Measurements from ENCODE around the gene NAT10.

NAT10 gene

DNA sequence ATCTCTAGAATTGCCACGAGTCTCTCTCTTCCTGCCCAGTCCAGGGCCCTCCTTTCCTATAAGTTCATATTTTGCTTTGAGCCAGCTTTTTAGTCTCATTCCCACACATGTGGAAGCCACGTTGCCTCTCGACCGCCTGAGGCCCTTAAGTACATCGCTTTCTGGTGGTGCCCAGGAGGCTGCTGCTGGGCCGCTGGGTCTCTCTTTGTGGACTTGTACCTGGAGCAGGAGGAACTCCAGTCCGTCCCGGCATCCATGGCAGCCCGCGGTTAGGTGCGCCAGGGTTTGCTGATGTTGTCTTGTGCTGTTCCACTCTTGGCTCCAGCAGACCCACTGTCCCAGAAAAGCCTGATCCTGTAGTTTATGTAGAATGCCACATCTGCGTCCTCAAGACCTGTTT is 41.0 kb downstream of the NAT10 start:
- no peak for DNase-seq (ENCODE audit: low read depth, low spot score)
- H3K4me3 ChIP-seq (ENCODE audit: low read length): no peak overlapping the region

DNA sequence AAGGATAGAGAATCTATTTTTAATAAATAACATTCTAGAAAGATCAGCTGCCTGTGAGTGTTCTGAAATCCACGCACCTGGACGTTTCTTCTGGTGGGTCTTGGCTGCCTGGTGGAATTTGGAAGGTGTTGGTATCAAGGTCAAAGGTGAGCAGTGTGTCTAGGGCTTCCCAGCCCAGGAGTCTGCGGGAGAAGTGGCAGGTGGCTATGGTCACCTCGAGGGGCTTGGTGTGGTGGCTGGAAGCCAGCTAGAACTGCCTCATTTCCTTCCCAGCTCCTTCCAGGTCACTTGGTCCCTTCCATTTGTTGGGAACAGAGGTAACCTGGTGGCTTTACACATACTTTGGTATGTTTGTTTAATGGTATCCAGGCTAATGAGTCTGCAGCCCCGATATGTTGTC is 41.4 kb downstream of the NAT10 start:
- no peak for DNase-seq (ENCODE audit: low read depth, low spot score)
- no peak overlapping the region for H3K4me3 ChIP-seq (ENCODE audit: low read length)

DNA sequence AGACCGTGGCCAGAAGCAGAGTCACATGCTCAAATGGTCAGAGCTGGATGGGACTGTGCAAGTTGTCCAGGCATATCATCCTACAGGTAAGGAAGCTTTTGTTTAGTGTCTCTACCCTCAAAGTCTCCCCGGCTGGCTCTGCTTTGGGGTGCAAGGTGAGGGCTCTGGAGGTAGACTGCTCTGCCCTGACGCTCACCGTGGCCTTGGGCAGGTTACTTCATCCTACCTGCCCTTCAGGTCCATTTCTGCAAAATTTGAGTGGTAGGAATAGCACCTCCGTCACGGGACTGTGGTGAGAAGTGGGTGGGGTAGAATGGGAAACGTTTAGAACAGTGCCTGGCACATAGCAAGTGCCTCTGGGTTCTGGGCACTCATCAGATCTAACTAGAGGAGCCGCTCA is 42.2 kb downstream of the NAT10 start:
- DNase-seq (ENCODE audit: low read depth, low spot score): no peak
- H3K4me3 ChIP-seq (ENCODE audit: low read length): no peak overlapping the region

DNA sequence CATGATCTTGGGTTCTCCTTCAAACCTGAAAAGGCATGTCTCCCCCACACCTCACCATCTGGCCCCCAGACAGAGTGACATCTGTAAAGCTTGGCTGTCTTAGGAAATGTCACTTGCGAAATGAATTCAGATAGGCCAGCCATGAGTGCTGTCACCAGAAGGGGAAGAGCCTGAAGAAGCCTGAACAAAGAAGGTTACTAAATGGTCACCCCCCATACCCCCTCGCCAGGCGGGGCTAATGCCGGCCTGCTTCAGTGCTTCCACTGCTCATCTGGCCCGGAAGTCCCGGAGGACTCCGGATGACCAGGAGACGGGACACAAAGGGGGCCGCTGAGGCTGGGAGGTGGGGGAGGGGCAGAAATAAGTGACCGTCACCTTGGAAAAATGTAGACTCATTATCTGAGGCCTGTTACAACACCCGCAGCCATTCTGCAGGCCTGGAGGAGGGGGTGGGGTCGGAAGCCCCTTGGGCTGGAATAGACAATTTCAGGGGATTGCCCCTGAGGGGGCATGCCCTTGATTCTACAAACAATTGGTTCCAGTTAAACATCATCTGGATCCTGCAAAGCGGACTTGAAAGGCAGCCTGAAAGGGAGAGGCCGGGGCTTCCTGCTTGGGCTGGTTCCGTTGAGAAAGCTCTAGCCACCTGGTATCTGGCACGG is 43.2 kb downstream of the NAT10 start:
- DNase-seq (ENCODE audit: low read depth, low spot score): no peak
- H3K4me3 ChIP-seq (ENCODE audit: low read length): no peak overlapping the region

DNA sequence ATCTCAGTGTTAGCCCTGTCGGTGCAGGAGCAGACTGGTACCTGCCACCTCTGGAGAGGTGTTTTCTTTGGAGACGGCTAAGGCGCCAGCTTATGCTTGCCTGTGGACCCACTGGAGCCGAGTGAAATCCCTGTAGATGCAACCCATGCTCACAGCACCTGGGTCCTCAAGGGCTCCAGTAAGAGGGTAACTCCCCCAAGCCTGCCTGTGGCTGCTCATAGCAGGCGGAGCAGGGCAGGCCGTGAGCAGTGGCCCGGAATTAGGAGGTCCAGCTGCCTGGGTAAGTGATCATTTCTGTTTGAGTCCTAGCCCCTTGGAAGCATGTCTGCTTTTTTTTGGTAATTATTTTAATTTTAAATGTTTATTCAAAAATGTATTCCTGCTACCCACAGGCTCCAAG is 43.8 kb downstream of the NAT10 start:
- no peak overlapping the region for H3K4me3 ChIP-seq (ENCODE audit: low read length)
- DNase-seq (ENCODE audit: low read depth, low spot score): no peak

DNA sequence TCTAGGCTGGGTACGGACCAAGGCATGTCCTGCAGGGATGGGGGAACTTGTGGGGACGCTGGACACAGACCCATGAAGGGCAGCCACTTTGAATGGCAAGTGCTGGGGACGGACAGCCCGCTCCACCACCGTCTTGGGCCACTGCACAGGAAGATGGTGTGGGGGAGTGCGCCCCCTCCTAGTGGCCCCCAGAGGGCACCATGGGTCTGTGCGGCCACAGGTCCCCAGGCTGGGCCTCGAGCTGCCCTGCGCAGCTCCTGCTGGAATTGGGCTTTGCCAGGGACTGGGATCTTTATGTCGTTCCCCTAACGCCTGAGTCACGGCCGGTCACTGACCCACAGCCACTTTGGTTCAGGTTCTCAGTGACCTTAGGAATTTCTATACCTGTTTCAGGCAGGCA is 44.4 kb downstream of the NAT10 start:
- H3K4me3 ChIP-seq (ENCODE audit: low read length): no peak overlapping the region
- DNase-seq (ENCODE audit: low read depth, low spot score): no peak

DNA sequence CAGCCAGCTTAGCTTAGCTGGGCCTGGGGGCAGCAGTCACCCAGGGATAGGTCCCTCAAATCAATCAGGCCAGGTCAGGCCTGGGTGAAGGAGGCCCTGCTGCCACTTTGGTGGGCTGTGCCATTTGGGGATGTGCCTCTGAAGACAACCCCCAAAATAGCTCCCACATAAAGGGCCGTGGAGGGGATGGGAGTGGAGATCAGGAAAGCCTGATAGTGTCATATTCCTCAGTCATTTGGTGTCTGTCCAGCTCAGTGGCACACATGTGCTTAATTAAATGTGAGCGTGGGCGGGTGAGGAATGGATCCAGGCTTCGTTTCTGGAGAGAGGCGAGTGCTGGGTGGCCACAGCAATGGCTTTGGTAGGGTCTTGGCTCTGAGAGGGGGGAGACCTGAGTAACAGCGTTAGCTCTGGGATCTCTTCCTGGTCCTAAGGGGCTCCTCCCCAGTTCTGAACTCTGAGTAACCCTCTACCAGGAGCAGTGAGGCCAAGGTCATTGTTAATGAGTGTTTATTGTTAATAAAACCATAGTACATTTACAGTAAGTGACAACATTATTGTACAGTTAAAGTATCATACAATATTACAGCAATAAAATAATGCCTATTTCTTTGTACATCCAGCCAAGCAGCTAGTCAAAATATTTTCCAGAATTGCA is 45.2 kb downstream of the NAT10 start:
- H3K4me3 ChIP-seq (ENCODE audit: low read length): no peak overlapping the region
- no peak for DNase-seq (ENCODE audit: low read depth, low spot score)

DNA sequence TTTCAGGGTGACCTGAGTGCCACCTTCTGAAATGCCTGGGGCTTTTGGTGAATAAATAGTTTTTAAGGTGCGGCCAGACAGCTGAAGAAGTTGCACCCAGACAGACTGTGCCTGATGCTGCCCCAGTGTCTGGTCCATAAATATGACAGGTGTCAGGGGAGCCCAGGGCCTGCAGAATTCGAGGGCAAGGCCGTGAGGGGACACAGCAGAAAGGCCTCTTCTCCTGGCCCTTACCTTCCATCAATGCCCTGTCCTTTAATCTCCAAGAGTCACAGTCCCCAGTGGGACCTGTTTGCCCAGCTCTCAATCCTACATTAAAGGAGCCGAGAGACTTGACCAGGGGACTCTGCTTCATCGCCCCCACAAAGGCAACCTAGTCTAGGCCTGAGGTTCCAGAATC is 45.7 kb downstream of the NAT10 start:
- no peak overlapping the region for H3K4me3 ChIP-seq (ENCODE audit: low read length)
- DNase-seq (ENCODE audit: low read depth, low spot score): no peak

DNA sequence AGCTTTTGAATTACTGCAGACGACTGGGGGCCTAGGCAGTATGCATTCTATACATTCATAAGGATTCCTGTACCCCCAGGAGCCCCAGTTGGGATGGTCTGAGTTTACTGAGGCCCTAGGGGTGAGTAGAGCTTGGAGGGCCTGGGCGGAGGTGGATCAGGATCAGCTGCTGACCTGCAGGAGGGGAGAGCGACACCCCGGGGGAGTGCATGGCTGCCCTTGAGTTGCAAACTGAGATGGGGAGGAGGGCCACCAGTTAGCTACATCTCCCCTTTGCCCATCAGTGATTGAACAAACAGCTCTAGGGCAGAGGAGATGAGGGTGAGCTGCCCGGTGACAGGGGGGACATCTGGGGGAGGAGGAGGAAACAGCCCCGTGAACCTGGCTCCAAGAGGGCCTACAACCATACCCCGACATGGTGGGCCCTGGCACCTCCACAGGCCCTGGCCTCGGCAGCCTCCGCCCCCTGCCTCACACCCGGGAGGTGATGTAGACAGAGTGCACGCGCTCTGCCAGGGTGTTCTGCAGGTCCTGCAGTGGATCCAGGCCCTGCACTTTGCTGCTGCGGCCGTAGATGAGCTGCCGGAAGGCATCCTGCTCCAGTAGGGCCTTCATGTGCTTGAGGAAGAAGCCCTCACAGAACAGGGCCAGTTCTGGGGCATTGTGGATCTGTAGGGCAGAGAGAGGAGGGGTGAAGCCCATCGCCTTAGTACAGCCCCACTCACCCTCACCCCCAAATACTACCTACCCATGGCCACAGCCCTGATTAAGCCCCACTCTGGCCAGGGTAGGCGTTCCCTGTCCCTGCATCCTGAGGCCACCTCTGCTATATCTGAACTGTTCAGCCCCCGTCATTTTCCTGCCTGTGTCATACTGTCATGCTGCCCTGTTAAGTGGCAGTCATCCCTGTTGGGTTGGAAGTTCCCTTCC is 46.8 kb downstream of the NAT10 start:
- H3K4me3 ChIP-seq (ENCODE audit: low read length): no peak overlapping the region

DNA sequence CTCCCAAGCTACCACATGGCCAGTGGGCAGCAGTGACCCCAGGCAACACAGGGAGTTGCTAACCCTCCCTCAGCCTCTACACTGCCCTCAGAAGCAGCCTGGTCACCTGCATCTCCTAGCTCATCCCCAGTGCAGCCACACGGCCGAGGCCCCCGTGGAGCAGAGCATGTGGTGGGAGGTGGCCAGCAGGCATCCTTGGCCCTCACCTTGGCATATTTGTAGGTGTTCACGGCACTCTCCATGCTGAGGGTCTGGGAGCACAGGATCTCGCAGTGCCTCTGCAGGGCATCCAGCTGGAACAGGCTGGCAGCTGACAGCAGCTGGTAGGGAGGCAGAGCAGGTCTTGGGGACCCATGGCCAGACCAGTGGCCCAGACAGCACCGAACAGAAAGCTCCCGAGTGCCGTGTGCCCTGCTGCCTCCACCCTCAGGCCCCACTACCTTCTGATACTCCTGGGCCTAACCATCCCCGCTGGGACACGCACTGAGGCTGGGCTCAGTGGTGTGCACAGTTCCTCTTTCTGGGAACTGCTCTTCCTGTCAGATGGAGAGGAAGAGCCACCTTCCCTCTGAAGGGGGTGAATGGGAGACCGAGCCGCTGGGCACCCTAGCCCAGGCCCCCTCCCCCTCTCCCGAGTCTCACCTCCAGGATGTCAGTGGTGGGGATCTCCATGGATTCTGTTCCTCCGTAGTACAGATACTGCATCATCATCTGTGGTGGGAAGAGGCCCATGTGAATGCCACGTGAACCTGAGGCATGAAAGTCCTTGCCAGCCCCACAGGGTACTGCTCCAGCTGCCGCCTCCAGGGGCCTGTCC is 48.8 kb downstream of the NAT10 start:
- no peak for DNase-seq (ENCODE audit: low read depth, low spot score)
- no peak overlapping the region for H3K4me3 ChIP-seq (ENCODE audit: low read length)

More for the DNA sequence above, 46.8 kb downstream of the NAT10 start:
- no peak for DNase-seq (ENCODE audit: low read depth, low spot score)

DNA sequence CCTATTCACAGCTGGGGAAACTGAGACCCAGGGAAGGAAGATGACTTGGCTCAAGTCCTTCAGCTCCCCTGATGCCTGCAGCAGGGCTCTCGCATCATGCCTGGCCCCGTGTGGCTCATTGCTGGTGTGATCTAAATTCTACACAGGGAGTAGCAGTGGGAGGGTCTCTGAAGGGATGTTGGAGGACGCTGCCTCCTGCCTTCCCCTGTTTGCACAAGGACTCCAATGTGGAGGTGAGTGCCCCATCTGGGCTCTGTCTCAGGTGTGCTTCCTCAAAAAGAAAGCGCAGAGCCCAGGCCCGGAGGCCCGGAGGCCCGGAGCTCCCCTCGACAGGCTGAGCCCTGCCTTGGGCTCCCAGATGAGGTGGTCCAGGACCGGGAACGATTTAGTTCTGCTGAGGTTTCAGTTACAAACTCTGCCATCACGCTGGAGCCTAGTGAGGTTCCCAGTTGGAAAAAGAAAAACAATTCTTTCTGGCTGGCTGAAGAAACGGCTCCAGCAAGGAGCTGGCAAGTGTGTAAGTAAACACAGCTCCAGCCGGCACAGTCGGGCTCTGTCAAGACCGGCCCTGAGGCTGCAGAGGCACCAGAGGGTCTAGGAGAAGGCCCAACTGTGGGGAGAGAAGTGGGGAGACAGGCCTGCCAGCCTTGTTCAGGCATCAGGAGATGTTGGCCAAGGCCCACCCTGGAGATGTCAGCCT is 49.8 kb downstream of the NAT10 start:
- DNase-seq (ENCODE audit: low read depth, low spot score): no peak
- H3K4me3 ChIP-seq (ENCODE audit: low read length): no peak overlapping the region

DNA sequence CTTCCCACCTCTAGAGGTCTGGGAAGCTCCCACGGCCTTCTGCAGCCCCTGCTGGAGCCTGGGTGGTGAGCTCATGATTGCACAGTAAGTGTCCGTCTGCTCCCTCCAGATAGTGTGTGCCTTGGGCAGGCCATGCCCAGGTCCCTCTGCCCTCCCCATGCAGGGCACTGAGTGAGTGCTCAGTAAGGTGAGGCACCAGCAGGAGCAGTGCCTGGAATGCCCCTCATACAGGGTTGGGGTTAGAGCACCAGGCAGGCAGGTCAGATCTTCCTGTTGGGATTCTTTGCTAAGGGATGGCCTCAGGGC is 50.3 kb downstream of the NAT10 start:
- no peak overlapping the region for H3K4me3 ChIP-seq (ENCODE audit: low read length)
- no peak for DNase-seq (ENCODE audit: low read depth, low spot score)

DNA sequence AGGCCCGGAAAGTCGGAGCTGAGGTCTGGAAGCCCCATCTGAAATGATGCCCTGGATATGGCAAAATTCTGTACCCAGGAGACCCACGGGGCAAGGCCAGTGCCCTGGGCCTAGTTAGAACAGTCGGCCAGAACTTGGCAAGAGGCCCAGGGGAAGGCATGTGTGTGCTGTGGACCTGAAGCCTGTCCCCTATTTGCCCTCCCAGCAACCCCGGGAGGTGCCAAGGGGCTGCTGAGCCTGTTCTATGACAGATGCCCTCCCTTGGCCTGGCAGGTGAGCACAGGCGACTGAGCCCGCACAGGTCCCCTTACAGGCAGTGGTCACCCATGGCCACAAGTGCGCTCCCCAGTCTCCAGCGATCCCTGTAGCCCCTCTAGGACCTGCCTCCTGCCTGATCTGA is 51.7 kb downstream of the NAT10 start:
- no peak overlapping the region for H3K4me3 ChIP-seq (ENCODE audit: low read length)
- DNase-seq (ENCODE audit: low read depth, low spot score): no peak

DNA sequence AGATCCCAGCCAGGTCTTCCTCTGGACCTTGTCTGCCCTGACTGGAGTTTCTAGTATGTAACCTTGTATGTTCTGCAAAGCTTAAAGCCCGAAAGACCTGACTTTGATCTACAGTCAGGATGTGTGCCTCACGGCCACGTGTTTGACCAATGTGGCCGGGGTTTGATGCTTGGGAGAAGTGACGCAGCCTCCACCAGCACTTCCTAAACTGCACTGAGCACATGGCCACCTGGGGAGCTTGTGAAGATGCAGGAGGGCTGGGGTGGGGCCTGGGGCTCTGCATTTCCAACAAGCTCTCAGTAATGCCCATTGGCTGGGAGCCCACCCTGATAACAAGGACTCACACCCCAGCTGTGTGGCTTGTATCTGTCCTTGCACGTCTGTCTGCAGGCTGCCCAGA is 53.2 kb downstream of the NAT10 start:
- DNase-seq (ENCODE audit: low read depth, low spot score): no peak
- H3K4me3 ChIP-seq (ENCODE audit: low read length): no peak overlapping the region

DNA sequence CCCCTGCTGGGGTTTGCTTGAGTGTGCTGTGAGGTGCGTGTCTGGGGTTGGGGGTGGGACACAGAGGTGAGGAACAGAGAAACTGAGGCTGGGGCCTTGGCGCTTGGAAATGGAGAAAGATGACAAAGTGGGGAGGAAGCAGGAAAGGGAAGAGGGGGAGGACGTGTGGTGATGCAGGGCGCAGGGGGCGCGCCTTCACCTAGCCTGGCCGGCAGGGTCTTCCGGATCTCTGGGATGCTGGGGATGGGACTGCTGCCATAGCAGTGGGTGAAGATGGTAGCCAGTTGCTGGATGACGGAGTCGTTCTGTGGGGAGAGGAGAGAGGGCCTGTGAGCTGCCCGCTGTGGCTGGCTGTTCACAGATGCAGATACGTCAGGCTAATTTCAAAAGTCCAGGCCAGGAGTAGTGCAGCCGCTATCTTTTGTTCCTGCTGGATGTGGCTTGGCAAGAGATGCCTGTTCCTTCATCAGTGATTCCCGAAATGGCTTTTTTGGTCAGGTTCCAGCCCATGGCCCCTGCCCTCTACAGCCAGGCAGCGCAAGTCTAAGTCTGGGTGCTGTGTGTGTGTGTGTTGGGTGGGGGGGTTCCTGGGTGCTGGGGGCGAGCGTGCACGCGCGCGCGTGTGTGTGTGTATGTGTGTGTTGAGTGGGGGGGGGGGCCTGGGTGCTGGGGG is 54.8 kb downstream of the NAT10 start:
- no peak overlapping the region for H3K4me3 ChIP-seq (ENCODE audit: low read length)
- no peak for DNase-seq (ENCODE audit: low read depth, low spot score)

DNA sequence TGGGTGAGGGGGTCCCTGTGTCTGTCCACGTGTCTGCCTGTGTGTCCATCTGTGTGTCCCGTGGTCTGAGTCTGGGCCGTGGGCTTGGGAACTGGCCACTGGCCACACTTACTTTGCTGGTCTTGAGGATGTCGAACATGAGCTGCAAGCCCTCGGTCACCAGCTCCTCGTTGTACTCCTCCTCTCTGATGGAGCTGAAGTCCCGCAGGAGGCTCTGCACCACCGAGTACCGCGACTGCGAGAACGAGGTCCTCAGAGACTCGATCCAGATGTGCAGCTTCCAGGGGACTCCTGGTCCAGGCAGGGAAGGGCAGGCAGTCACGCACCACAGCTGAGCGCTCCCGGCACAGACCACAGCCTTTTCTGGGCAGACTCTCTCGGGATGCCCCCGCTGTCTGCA is 55.4 kb downstream of the NAT10 start:
- DNase-seq (ENCODE audit: low read depth, low spot score): no peak
- H3K4me3 ChIP-seq (ENCODE audit: low read length): no peak overlapping the region

DNA sequence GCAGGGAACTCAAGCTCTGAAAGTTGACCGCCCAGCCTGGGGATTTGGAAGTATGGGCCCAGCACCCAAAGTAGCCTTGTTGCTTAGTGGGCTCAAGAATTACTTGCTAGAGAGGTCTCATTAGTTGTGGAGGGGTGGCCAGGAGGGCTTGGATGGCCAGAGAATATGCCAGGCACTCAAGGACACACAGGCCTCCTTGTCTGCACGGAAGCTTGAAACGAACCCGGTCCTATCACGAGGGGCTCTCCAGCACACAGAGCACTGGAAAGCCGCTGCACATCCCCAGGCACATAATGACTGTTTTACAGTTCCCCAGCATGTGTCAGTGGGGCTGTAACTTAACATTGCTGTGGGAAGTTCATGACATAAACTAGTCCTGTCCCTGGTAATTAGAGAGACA is 55.9 kb downstream of the NAT10 start:
- no peak for DNase-seq (ENCODE audit: low read depth, low spot score)
- H3K4me3 ChIP-seq (ENCODE audit: low read length): no peak overlapping the region

DNA sequence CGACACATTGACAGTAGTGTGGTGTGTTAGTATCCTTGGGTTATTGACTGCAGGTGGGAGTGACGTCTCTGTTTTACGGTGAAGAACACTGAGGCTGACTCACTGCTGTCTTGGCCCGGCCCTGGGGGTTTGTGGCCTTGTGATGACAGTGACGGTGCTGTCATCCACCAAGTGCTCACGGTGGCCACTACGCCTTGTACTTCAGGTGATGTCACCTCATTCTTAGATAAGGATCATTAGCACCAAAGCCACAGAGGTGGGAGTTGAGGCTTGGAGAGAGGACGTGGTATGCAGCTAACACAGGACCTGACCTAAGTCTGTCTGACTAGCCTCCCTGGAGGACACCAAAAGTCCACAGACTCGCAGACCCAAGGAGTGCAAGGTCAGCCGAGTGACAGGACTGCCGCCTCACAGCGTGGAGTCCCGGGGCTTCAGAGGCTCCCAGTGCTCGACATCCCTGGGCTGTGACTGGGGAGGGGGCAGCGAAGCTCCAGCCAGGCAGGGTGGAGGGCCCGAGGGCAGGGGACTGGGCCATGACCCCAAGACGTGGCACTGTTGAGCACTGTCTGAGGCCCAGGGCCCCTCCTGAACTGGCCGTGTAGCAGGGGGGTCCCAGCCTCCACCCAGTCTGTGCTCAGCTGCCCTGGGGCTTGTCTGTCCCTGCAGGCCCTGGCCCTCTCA is 56.5 kb downstream of the NAT10 start:
- no peak for DNase-seq (ENCODE audit: low read depth, low spot score)
- H3K4me3 ChIP-seq (ENCODE audit: low read length): no peak overlapping the region

Measured in Jurkat, Clone E6-1 (cell line).